A673 (cell line): ENCODE data around the gene CDC42EP5. TPM values are rescaled to one million over a fixed set of nuclear protein-coding genes. Genes with fewer than 3 reads are reported as not detected.
"Not testable (repeated sequence)": the region's sequence is repeated elsewhere in the genome, so short reads cannot be mapped to it uniquely, and the experiment has no call there.

Experiments
- BruUV-seq: library from RNA; stranded (reverse); fragments of 400-500 nt; replicated peaks from 2 replicates; lab custom pipeline; 2021; lab: Mats Ljungman, UMichigan
- CTCF ChIA-PET: fragments of 300-600 bp; sonication (Branson Sonifier 250); formaldehyde crosslinking; loops from one replicate; lab custom pipeline; 2022; ENCODE audit warnings: antibody characterized with exemption; lab: Charles Lee
- POLR2A ChIA-PET: fragments of 300-600 bp; sonication (Branson Sonifier 250); formaldehyde crosslinking; loops from one replicate; lab custom pipeline; 2022; ENCODE audit warnings: antibody characterized with exemption; ENCODE audit not compliant: low non-redundant PET; lab: Charles Lee
- DNase-seq: peaks from one replicate; pipeline ENCODE4 v3.0.0-alpha.2; 2015; ENCODE audit warnings: low spot score
- H3K27ac ChIP-seq: fragments of 200-600 bp; sonication (generic); 2 replicates; pipeline ENCODE4 v1.5.1; 2016; ENCODE audit warnings: mixed run types, low read depth, mild to moderate bottlenecking, mixed read lengths, antibody characterized with exemption, low read length; ENCODE audit not compliant: poor library complexity, severe bottlenecking
- H3K27me3 ChIP-seq: fragments of 200-600 bp; sonication (generic); replicated peaks from 2 replicates; pipeline ENCODE4 v1.6.1; 2017; ENCODE audit warnings: mixed run types, low read depth, mild to moderate bottlenecking, mixed read lengths, antibody characterized with exemption, low read length; ENCODE audit not compliant: insufficient read depth, poor library complexity
- H3K36me3 ChIP-seq: fragments of 200-600 bp; sonication (generic); 2 replicates; pipeline ENCODE4 v1.6.1; 2016; ENCODE audit warnings: mixed run types, mild to moderate bottlenecking, mixed read lengths, antibody characterized with exemption, low read length; ENCODE audit not compliant: insufficient read depth, poor library complexity, severe bottlenecking
- H3K4me1 ChIP-seq: fragments of 200-600 bp; sonication (generic); 2 replicates; pipeline ENCODE4 v1.6.1; 2017; ENCODE audit warnings: mixed run types, mild to moderate bottlenecking, mixed read lengths, antibody characterized with exemption, low read length; ENCODE audit not compliant: insufficient read depth, poor library complexity, severe bottlenecking
- H3K4me3 ChIP-seq: fragments of 200-600 bp; sonication (generic); 2 replicates; pipeline ENCODE4 v1.5.1; 2016; ENCODE audit warnings: low read depth, mixed run types, mild to moderate bottlenecking, mixed read lengths, low read length; ENCODE audit not compliant: poor library complexity, severe bottlenecking
- H3K9me3 ChIP-seq: fragments of 200-600 bp; sonication (generic); 2 replicates; pipeline ENCODE4 v1.6.1; 2016; ENCODE audit warnings: mixed run types, low read depth, mild to moderate bottlenecking, mixed read lengths, antibody characterized with exemption, low read length; ENCODE audit not compliant: poor library complexity, severe bottlenecking
- CTCF ChIP-seq: fragments of 300-800, 200-600 bp; sonication (generic); conservative IDR thresholded peaks from 2 replicates; pipeline ENCODE4 v1.5.1; 2017; ENCODE audit warnings: low read depth, mild to moderate bottlenecking, antibody characterized with exemption, low read length, moderate library complexity, mixed read lengths
- EZH2 ChIP-seq: fragments of 200-600 bp; sonication (generic); IDR thresholded peaks from 2 replicates; pipeline ENCODE4 v1.6.1; 2017; ENCODE audit warnings: borderline replicate concordance, low read depth, mild to moderate bottlenecking, mixed read lengths, antibody characterized with exemption, low read length; ENCODE audit not compliant: poor library complexity, severe bottlenecking
- intact Hi-C: fragments of 100-400 bp; cut with micrococcal nuclease; formaldehyde crosslinking; loops from one replicate; pipeline ENCODE4 v1.10.0; 2022; ENCODE audit not compliant: unreplicated experiment
- total RNA-seq: library from RNA; stranded (reverse); gene quantifications from 2 replicates; pipeline ENCODE4 v1.2.3, GENCODE V29; 2021

The CDC42EP5 gene
- total RNA-seq, 1 experiment from 2014 or later = 111 TPM

GRCh38 chr19:54515156-54515555, 42.1 kb upstream of the CDC42EP5 start:
- no peaks in the 10 kb centered on the region for H3K27me3 ChIP-seq
- no peak for DNase-seq
- TF ChIP-seq CTCF = no peak
- no peak for TF ChIP-seq EZH2
- H3K9me3 ChIP-seq = no peaks in the 10 kb centered on the region
- no peak overlapping the region for H3K27ac ChIP-seq
- no TSS peak for BruUV-seq
- CTCF ChIA-PET = no interaction called here
- POLR2A ChIA-PET = no interaction called here
- no peak overlapping the region for H3K4me3 ChIP-seq
- no peaks in the 10 kb centered on the region for H3K36me3 ChIP-seq
- intact Hi-C loops = no loop called here
- no peaks in the 10 kb centered on the region for H3K4me1 ChIP-seq

- H3K27ac ChIP-seq, intact Hi-C loops, H3K4me1 ChIP-seq, POLR2A ChIA-PET, BruUV-seq, CTCF ChIA-PET, H3K9me3 ChIP-seq, DNase-seq, H3K36me3 ChIP-seq, H3K4me3 ChIP-seq: not testable (repeated sequence)
- H3K27me3 ChIP-seq = peaks cover 20% of the 10 kb centered on the region
Measured at GRCh38 chr19:54509200-54509940, 36.3 kb upstream of the CDC42EP5 start.

- CTCF ChIA-PET, intact Hi-C loops, POLR2A ChIA-PET, H3K9me3 ChIP-seq, DNase-seq, H3K36me3 ChIP-seq, H3K27ac ChIP-seq, H3K4me3 ChIP-seq, H3K4me1 ChIP-seq, BruUV-seq: not testable (repeated sequence)
- peaks cover 20% of the 10 kb centered on the region for H3K27me3 ChIP-seq
Measured at GRCh38 chr19:54508487-54508886, 35.4 kb upstream of the CDC42EP5 start.

GRCh38 chr19:54507824-54508223, 34.7 kb upstream of the CDC42EP5 start:
- Histone ChIP-seq H3K4me1 (no peaks in the 10 kb centered on the region), H3K9me3 (no peaks in the 10 kb centered on the region), H3K4me3 (no peak overlapping the region), H3K27me3 (peaks cover 20% of the 10 kb centered on the region), H3K36me3 (no peaks in the 10 kb centered on the region), H3K27ac (no peak overlapping the region)
- intact Hi-C loops = no loop called here
- TF ChIP-seq EZH2 = no peak
- TF ChIP-seq CTCF = no peak
- ChIA-PET POLR2A (no interaction called here), CTCF (no interaction called here)
- no TSS peak for BruUV-seq
- no peak for DNase-seq

GRCh38 chr19:54507038-54507717, 34.1 kb upstream of the CDC42EP5 start:
- not testable (repeated sequence) for BruUV-seq

More at GRCh38 chr19:54507038-54507717, 34.1 kb upstream of the CDC42EP5 start:
- DNase-seq, H3K4me3 ChIP-seq, H3K4me1 ChIP-seq, POLR2A ChIA-PET, CTCF ChIA-PET, H3K9me3 ChIP-seq, intact Hi-C loops, H3K27ac ChIP-seq, H3K36me3 ChIP-seq: not testable (repeated sequence)
- H3K27me3 ChIP-seq = peaks cover 23% of the 10 kb centered on the region
